ENCODE data around the gene TBCE.

DNA sequence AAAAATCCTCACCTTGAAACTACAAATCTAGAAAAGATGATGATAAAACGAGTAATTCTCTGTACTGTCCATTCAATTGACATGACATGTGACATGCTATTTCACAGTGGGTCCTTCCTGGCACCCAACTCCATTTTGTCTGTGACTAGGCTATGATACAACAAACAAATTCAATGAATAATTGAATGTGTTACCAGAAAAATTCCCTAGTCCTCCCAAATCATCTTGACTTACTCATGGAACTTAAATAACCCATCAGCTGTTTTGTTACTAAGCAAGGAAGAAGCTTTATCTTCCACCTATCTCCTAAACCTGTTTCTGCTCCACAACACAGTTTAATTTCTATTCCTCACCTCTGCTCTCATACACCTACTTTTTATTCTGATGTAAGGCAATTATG, 106.6 kb downstream of the TBCE start:
- TF ChIP-seq, protein P1, sequence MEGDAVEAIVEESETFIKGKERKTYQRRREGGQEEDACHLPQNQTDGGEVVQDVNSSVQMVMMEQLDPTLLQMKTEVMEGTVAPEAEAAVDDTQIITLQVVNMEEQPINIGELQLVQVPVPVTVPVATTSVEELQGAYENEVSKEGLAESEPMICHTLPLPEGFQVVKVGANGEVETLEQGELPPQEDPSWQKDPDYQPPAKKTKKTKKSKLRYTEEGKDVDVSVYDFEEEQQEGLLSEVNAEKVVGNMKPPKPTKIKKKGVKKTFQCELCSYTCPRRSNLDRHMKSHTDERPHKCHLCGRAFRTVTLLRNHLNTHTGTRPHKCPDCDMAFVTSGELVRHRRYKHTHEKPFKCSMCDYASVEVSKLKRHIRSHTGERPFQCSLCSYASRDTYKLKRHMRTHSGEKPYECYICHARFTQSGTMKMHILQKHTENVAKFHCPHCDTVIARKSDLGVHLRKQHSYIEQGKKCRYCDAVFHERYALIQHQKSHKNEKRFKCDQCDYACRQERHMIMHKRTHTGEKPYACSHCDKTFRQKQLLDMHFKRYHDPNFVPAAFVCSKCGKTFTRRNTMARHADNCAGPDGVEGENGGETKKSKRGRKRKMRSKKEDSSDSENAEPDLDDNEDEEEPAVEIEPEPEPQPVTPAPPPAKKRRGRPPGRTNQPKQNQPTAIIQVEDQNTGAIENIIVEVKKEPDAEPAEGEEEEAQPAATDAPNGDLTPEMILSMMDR (IDR thresholded peaks at IDR 0.05; ENCODE audit: insufficient read depth, low read depth, low read length) = no peak
- no peak for TF ChIP-seq EZH2 (IDR thresholded peaks at IDR 0.05; ENCODE audit: insufficient read depth, low read length)

All from astrocyte (in vitro differentiated cells and primary cell).